H1 (cell line): Measurements from ENCODE around the gene HYAL4. TPM values are rescaled to one million over a fixed set of nuclear protein-coding genes. Genes with fewer than 3 reads are reported as not detected.

Experiments used
- KDM4A ChIP-seq: IDR thresholded peaks from one replicate; pipeline ENCODE4 v1.7.1; 2012; ENCODE audit warnings: low read depth, mild to moderate bottlenecking, moderate library complexity, low read length, inconsistent platforms; ENCODE audit not compliant: severe bottlenecking
- KDM5A ChIP-seq: fragments of 200-600 bp; IDR thresholded peaks from 2 replicates; pipeline ENCODE4 v1.7.1; 2012; ENCODE audit warnings: mild to moderate bottlenecking, low read length, inconsistent platforms, mixed read lengths
- NRF1 ChIP-seq: IDR thresholded peaks from 2 replicates; pipeline ENCODE4 v1.6.1; 2011; ENCODE audit warnings: mild to moderate bottlenecking, low read depth, low read length, improper control_type of control experiment
- polyA plus RNA-seq, 7 experiments: library from polyadenylated mRNA; depleted of rRNA in 3 of 7; stranded (reverse) in 5 of 7; unstranded in 2 of 7; fragments of >200 nt in 5 of 7; fragments of 200-250 nt in 2 of 7; gene quantifications; 1 replicate in 5 of 7; 2 replicates in 1 of 7; 4 replicates in 1 of 7; pipeline versions ENCODE4 v1.2.1 to v1.2.3, GENCODE V29; 2011 to 2013; ENCODE audit warnings: missing spikeins in 2 of 7, mixed read lengths in 2 of 7
- total RNA-seq: library from RNA; stranded (reverse); fragmentation: NEBNext Ultra II Directional; extraction: Animal tissue kit (Norgen Biotek cat#: 25700); gene quantifications from 2 replicates; pipeline ENCODE4 v1.2.1, GENCODE V29; 2021
- TF ChIP-seq, protein P1 (sequence below): fragments of 300-600 bp; sonication (generic); IDR thresholded peaks from 2 replicates; pipeline ENCODE4 v1.7.1; 2012; ENCODE audit warnings: low read length, moderate library complexity, mild to moderate bottlenecking, inconsistent platforms; ENCODE audit not compliant: insufficient replicate concordance
- TF ChIP-seq, protein P2 (sequence below), 3 experiments: IDR thresholded peaks; 1 replicate in 2 of 3; 2 replicates in 1 of 3; pipeline versions ENCODE4 v1.5.1 to v1.6.1; 2011; ENCODE audit warnings: low read length in 3 of 3, mild to moderate bottlenecking in 3 of 3, inconsistent platforms in 2 of 3, low read depth in 1 of 3, moderate library complexity in 1 of 3; ENCODE audit not compliant: insufficient read depth in 1 of 3; ENCODE audit errors: control extremely low read depth in 1 of 3

The HYAL4 gene
- total and polyA plus RNA-seq, 2 of the 8 experiments (the other 6 are each of a cell fraction or from before 2014, with no cell fraction given), result not detected

DNA sequence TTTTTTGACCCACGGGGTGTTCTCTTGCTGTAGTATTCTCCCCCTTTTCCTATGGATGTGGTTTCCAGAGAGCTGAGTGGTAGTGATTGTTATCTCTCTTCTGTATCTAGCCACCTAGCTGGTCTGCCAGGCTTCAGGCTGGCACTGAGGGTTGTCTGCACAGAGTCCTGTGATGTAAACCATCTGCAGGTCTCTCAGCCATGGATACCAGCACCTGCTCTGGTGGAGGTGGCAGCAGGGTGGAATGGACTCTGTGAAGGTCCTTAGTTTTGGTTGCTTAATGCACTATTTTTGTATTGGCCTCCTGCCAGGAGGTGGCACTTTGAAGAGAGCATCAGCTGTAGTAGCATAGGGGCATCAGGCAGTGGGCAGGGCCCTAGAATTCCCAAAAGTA is 851 bp downstream of the HYAL4 start (continued):
- TF ChIP-seq, protein P1, sequence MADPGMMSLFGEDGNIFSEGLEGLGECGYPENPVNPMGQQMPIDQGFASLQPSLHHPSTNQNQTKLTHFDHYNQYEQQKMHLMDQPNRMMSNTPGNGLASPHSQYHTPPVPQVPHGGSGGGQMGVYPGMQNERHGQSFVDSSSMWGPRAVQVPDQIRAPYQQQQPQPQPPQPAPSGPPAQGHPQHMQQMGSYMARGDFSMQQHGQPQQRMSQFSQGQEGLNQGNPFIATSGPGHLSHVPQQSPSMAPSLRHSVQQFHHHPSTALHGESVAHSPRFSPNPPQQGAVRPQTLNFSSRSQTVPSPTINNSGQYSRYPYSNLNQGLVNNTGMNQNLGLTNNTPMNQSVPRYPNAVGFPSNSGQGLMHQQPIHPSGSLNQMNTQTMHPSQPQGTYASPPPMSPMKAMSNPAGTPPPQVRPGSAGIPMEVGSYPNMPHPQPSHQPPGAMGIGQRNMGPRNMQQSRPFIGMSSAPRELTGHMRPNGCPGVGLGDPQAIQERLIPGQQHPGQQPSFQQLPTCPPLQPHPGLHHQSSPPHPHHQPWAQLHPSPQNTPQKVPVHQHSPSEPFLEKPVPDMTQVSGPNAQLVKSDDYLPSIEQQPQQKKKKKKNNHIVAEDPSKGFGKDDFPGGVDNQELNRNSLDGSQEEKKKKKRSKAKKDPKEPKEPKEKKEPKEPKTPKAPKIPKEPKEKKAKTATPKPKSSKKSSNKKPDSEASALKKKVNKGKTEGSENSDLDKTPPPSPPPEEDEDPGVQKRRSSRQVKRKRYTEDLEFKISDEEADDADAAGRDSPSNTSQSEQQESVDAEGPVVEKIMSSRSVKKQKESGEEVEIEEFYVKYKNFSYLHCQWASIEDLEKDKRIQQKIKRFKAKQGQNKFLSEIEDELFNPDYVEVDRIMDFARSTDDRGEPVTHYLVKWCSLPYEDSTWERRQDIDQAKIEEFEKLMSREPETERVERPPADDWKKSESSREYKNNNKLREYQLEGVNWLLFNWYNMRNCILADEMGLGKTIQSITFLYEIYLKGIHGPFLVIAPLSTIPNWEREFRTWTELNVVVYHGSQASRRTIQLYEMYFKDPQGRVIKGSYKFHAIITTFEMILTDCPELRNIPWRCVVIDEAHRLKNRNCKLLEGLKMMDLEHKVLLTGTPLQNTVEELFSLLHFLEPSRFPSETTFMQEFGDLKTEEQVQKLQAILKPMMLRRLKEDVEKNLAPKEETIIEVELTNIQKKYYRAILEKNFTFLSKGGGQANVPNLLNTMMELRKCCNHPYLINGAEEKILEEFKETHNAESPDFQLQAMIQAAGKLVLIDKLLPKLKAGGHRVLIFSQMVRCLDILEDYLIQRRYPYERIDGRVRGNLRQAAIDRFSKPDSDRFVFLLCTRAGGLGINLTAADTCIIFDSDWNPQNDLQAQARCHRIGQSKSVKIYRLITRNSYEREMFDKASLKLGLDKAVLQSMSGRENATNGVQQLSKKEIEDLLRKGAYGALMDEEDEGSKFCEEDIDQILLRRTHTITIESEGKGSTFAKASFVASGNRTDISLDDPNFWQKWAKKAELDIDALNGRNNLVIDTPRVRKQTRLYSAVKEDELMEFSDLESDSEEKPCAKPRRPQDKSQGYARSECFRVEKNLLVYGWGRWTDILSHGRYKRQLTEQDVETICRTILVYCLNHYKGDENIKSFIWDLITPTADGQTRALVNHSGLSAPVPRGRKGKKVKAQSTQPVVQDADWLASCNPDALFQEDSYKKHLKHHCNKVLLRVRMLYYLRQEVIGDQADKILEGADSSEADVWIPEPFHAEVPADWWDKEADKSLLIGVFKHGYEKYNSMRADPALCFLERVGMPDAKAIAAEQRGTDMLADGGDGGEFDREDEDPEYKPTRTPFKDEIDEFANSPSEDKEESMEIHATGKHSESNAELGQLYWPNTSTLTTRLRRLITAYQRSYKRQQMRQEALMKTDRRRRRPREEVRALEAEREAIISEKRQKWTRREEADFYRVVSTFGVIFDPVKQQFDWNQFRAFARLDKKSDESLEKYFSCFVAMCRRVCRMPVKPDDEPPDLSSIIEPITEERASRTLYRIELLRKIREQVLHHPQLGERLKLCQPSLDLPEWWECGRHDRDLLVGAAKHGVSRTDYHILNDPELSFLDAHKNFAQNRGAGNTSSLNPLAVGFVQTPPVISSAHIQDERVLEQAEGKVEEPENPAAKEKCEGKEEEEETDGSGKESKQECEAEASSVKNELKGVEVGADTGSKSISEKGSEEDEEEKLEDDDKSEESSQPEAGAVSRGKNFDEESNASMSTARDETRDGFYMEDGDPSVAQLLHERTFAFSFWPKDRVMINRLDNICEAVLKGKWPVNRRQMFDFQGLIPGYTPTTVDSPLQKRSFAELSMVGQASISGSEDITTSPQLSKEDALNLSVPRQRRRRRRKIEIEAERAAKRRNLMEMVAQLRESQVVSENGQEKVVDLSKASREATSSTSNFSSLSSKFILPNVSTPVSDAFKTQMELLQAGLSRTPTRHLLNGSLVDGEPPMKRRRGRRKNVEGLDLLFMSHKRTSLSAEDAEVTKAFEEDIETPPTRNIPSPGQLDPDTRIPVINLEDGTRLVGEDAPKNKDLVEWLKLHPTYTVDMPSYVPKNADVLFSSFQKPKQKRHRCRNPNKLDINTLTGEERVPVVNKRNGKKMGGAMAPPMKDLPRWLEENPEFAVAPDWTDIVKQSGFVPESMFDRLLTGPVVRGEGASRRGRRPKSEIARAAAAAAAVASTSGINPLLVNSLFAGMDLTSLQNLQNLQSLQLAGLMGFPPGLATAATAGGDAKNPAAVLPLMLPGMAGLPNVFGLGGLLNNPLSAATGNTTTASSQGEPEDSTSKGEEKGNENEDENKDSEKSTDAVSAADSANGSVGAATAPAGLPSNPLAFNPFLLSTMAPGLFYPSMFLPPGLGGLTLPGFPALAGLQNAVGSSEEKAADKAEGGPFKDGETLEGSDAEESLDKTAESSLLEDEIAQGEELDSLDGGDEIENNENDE, result no peak
- TF ChIP-seq, protein P2, sequence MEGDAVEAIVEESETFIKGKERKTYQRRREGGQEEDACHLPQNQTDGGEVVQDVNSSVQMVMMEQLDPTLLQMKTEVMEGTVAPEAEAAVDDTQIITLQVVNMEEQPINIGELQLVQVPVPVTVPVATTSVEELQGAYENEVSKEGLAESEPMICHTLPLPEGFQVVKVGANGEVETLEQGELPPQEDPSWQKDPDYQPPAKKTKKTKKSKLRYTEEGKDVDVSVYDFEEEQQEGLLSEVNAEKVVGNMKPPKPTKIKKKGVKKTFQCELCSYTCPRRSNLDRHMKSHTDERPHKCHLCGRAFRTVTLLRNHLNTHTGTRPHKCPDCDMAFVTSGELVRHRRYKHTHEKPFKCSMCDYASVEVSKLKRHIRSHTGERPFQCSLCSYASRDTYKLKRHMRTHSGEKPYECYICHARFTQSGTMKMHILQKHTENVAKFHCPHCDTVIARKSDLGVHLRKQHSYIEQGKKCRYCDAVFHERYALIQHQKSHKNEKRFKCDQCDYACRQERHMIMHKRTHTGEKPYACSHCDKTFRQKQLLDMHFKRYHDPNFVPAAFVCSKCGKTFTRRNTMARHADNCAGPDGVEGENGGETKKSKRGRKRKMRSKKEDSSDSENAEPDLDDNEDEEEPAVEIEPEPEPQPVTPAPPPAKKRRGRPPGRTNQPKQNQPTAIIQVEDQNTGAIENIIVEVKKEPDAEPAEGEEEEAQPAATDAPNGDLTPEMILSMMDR (IDR thresholded peaks at IDR 0.05; ENCODE audit: control extremely low read depth in 1 of 3, insufficient read depth in 1 of 3, low read depth in 1 of 3, low read length in 3 of 3), result no peak
- TF ChIP-seq NRF1 (no peak), KDM5A (no peak), KDM4A (no peak)
